WTC11 (cell line): ENCODE results near the gene SMYD3. TPM values are rescaled to one million over a fixed set of nuclear protein-coding genes. Genes with fewer than 3 reads are reported as not detected.

Experiments
- ATAC-seq: fragments of 200-7000 bp; cut with Tn5 transposase; 2 replicates; pipeline ENCODE4 v1.10.0; 2021; ENCODE audit warnings: mild to moderate bottlenecking, moderate library complexity
- CTCF ChIA-PET: fragments of 300-600 bp; sonication (Branson Sonifier 250); formaldehyde crosslinking; loops from one replicate; lab custom pipeline; 2021; ENCODE audit warnings: antibody characterized with exemption; lab: Charles Lee
- POLR2A ChIA-PET: fragments of 350-600 bp; sonication (Branson Sonifier 250); formaldehyde crosslinking; loops from one replicate; lab custom pipeline; 2021; ENCODE audit warnings: antibody characterized with exemption; lab: Charles Lee
- DNase-seq: peaks from one replicate; pipeline ENCODE4 v3.0.0; 2021; ENCODE audit warnings: low spot score
- H3K27ac Mint-ChIP-seq: 2 replicates; pipeline ENCODE4 v1.8.0; 2021; ENCODE audit warnings: mixed read lengths
- H3K27me3 Mint-ChIP-seq: 2 replicates; pipeline ENCODE4 v1.8.0; 2021; ENCODE audit warnings: low read depth, mild to moderate bottlenecking, moderate library complexity, mixed read lengths
- H3K36me3 Mint-ChIP-seq: 2 replicates; pipeline ENCODE4 v1.8.0; 2021; ENCODE audit warnings: mixed read lengths
- H3K4me1 Mint-ChIP-seq: 2 replicates; pipeline ENCODE4 v1.8.0; 2022; ENCODE audit warnings: mixed read lengths
- H3K4me3 Mint-ChIP-seq: 2 replicates; pipeline ENCODE4 v1.8.0; 2021; ENCODE audit warnings: mild to moderate bottlenecking, moderate library complexity, mixed read lengths
- H3K9me3 Mint-ChIP-seq: 2 replicates; pipeline ENCODE4 v1.8.0; 2021; ENCODE audit warnings: mixed read lengths
- AFF4 ChIP-seq: sonication (generic); formaldehyde crosslinking; IDR thresholded peaks from 2 replicates; pipeline ENCODE4 v1.8.1; 2023; ENCODE audit warnings: mild to moderate bottlenecking, missing genetic modification reagents, borderline replicate concordance
- ATF2 ChIP-seq: sonication (generic); formaldehyde crosslinking; IDR thresholded peaks from 2 replicates; pipeline ENCODE4 v1.8.1; 2022; ENCODE audit warnings: low read depth, missing genetic modification reagents, borderline replicate concordance
- CREM ChIP-seq: sonication (generic); formaldehyde crosslinking; IDR thresholded peaks from 2 replicates; pipeline ENCODE4 v1.8.1; 2022; ENCODE audit warnings: mild to moderate bottlenecking, missing genetic modification reagents, moderate library complexity
- FOXP4 ChIP-seq: sonication (generic); formaldehyde crosslinking; IDR thresholded peaks from 2 replicates; pipeline ENCODE4 v1.8.0; 2022; ENCODE audit warnings: mild to moderate bottlenecking, missing genetic modification reagents
- HMGA2 ChIP-seq: fragments of 250-450 bp; sonication (Bioruptor Pico); IDR thresholded peaks from 2 replicates; pipeline ENCODE4 v1.4.0; 2021; ENCODE audit warnings: mild to moderate bottlenecking, moderate library complexity
- JUN ChIP-seq: sonication (generic); formaldehyde crosslinking; IDR thresholded peaks from 2 replicates; pipeline ENCODE4 v1.8.0; 2023; ENCODE audit warnings: mild to moderate bottlenecking, missing genetic modification reagents
- NFYB ChIP-seq: sonication (generic); formaldehyde crosslinking; conservative IDR thresholded peaks from 2 replicates; pipeline ENCODE4 v1.8.0; 2022; ENCODE audit warnings: low read depth, missing genetic modification reagents
- NR1H2 ChIP-seq: sonication (generic); formaldehyde crosslinking; IDR thresholded peaks from 2 replicates; pipeline ENCODE4 v1.9.0; 2021; ENCODE audit warnings: mild to moderate bottlenecking, moderate library complexity, missing genetic modification reagents
- PRRX2 ChIP-seq: fragments of 250-450 bp; sonication (Bioruptor Pico); IDR thresholded peaks from 2 replicates; pipeline ENCODE4 v1.8.0; 2021; ENCODE audit warnings: mild to moderate bottlenecking
- RELA ChIP-seq: sonication (generic); formaldehyde crosslinking; IDR thresholded peaks from 2 replicates; pipeline ENCODE4 v1.8.1; 2022; ENCODE audit warnings: missing genetic modification reagents, mild to moderate bottlenecking, borderline replicate concordance
- RORB ChIP-seq: fragments of 250-450 bp; sonication (Bioruptor Pico); IDR thresholded peaks from 2 replicates; pipeline ENCODE4 v1.9.0; 2021; ENCODE audit warnings: mild to moderate bottlenecking
- SMAD4 ChIP-seq: sonication (generic); formaldehyde crosslinking; IDR thresholded peaks from 2 replicates; pipeline ENCODE4 v1.8.0; 2022; ENCODE audit warnings: mild to moderate bottlenecking, missing genetic modification reagents
- STAT6 ChIP-seq: sonication (generic); formaldehyde crosslinking; conservative IDR thresholded peaks from 2 replicates; pipeline ENCODE4 v1.8.1; 2023; ENCODE audit warnings: mild to moderate bottlenecking, low read depth, missing genetic modification reagents, moderate library complexity
- ZNF317 ChIP-seq: sonication (generic); formaldehyde crosslinking; IDR thresholded peaks from 2 replicates; pipeline ENCODE4 v1.8.1; 2023; ENCODE audit warnings: low read depth, mild to moderate bottlenecking, moderate library complexity, missing genetic modification reagents, borderline replicate concordance
- ZNF423 ChIP-seq: fragments of 250-450 bp; sonication (Bioruptor Pico); IDR thresholded peaks from 2 replicates; pipeline ENCODE4 v2.1.2; 2022; ENCODE audit warnings: mild to moderate bottlenecking, moderate library complexity
- ZNF512 ChIP-seq: sonication (generic); formaldehyde crosslinking; IDR thresholded peaks from 2 replicates; pipeline ENCODE4 v1.8.1; 2022; ENCODE audit warnings: missing genetic modification reagents, borderline replicate concordance
- total RNA-seq: library from RNA; stranded (reverse); gene quantifications from 3 replicates; pipeline ENCODE4 v1.2.3, GENCODE V29; 2021

The SMYD3 gene
- total RNA-seq, 1 experiment from 2014 or later, result 21.4 TPM

GRCh38 chr1:246134789-246135188 lies 372.3 kb downstream of the SMYD3 start:
- no peak for TF ChIP-seq AFF4 (CRISPR knock-in tag)
- no peak for TF ChIP-seq RELA (CRISPR knock-in tag)
- no peak for TF ChIP-seq JUN (CRISPR knock-in tag)
- no peak for TF ChIP-seq STAT6 (CRISPR knock-in tag)
- TF ChIP-seq SMAD4 (CRISPR knock-in tag), result no peak
- TF ChIP-seq PRRX2, result no peak
- TF ChIP-seq HMGA2, result no peak
- no peak for ATAC-seq
- no peaks in the 10 kb centered on the region for H3K4me1 Mint-ChIP-seq
- no peaks in the 10 kb centered on the region for H3K36me3 Mint-ChIP-seq
- ChIA-PET POLR2A (interaction anchor here (0.6 to 0.7 kb wide), 2 partner anchors 175 to 635 kb away, joined by 4 to 5 read pairs; no protein-coding TSS in a partner anchor), CTCF (no interaction called here)
- H3K27ac Mint-ChIP-seq, result no peak overlapping the region
- H3K9me3 Mint-ChIP-seq, result peaks cover 3% of the 10 kb centered on the region; the same call in 1 of the 2 replicates
- H3K27me3 Mint-ChIP-seq, result no peaks in the 10 kb centered on the region
- DNase-seq, result no peak
- no peak overlapping the region for H3K4me3 Mint-ChIP-seq

- no peak for DNase-seq
- ChIA-PET POLR2A (no interaction called here), CTCF (no interaction called here)
- Mint-ChIP-seq H3K27ac (no peak overlapping the region), H3K4me1 (no peaks in the 10 kb centered on the region), H3K9me3 (no peaks in the 10 kb centered on the region), H3K27me3 (no peaks in the 10 kb centered on the region), H3K4me3 (no peak overlapping the region), H3K36me3 (no peaks in the 10 kb centered on the region)
- no peak for ATAC-seq
- TF ChIP-seq AFF4 (CRISPR knock-in tag) (no peak), CREM (CRISPR knock-in tag) (no peak), RORB (CRISPR knock-in tag) (no peak), ATF2 (CRISPR knock-in tag) (no peak), NFYB (CRISPR knock-in tag) (no peak), FOXP4 (CRISPR knock-in tag) (no peak), ZNF317 (CRISPR knock-in tag) (no peak), ZNF423 (CRISPR knock-in tag) (no peak), ZNF512 (CRISPR knock-in tag) (no peak), JUN (CRISPR knock-in tag) (no peak), NR1H2 (CRISPR knock-in tag) (no peak)
These were observed 376.0 kb downstream of the SMYD3 start for GRCh38 chr1:246131095-246131494.
